ENCODE measurements around the gene CHMP2B.

- TF ChIP-seq CTCF (IDR thresholded peaks at IDR 0.05) = no peak
- TF ChIP-seq POLR2A (IDR thresholded peaks at IDR 0.05) = no peak
Observed at GRCh38 chr3:87261925-87262324, 34.8 kb downstream of the CHMP2B start.
